GM18870 (cell line): ENCODE results near the gene SLC22A3.
"Not testable (repeated sequence)": the region's sequence is repeated elsewhere in the genome, so short reads cannot be mapped to it uniquely, and the experiment has no call there.

Source experiments
- ATAC-seq: cut with Tn5 transposase; IDR thresholded peaks from one replicate; pipeline ENCODE4 v1.9.1; 2021; ENCODE audit warnings: moderate library complexity; ENCODE audit not compliant: unreplicated experiment

The SLC22A3 gene

DNA sequence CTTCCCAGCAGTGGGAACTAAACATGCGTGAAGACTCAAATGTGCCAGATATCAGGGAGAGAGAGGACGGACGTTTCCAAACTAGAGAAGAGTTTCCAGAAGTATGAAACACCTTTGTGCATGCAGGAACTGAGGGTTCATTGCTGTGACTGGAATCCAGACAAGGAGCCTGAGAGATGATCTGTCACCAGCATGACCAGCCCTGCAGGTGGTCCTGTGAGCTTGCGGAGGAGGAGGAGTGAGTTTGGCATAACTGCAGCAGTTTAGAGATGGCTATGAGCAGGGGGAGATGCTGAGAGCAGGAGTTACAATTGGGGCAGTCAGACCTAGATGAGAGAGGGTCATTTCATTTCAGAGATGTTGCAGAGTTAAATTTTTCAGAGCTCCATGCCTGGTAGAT, 89.6 kb downstream of the SLC22A3 start:
- no peak for ATAC-seq

DNA sequence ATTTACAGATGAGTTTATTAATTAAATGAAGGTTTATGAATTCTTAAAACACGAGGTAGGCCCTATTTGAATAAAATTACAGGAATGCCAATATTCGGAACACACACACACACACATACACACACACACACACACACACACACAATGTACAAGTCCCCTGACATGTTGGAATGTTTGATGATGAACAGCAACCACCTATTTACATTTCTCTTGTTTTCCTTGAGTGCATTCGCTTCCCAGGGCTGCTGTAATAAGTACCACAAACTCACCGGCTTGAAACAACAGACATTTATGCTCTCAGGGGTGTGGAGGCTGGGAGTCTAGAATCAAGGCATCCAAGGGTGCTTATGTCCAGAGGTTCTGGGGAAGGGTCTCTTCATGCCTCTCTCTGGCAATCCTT, 90.3 kb downstream of the SLC22A3 start:
- ATAC-seq = no peak

DNA sequence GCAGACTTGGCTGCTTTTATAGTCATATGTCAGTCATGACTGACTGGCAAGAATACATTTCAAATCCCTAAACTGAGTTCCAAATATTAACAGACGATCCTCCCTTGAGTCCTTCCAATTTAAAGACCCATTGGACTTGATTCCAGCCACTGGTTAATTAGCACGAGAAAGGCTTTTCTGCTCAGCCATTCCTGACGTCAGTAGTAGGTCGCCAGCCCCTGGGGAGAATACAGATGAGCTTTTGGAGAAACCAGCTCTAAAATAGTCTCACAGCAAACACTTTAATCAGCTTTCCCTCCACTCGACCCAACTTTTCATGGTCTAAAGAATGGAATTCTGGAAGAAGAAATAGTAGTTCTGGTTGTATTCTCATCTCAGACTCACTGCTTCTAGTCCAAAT, 91.6 kb downstream of the SLC22A3 start:
- ATAC-seq = no peak

DNA sequence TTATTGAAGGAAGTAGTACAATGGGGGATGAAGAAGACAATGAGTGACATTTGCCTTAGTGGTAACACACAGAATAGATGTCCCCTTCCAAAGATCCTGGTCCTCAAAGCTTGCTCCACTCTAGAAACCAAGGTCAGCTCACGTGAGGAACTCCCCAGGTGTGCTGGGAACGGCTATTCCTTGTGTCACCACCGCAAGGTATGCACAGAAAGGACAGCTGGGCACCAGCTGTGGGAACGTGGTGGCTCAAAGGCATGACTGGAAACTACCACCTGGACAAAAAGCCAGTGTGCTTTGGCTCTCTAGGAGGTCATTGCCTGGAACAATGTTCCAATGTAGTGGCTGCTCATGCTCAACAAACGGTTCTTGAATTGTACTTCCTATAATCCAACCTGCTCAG, 94.0 kb downstream of the SLC22A3 start:
- ATAC-seq = no peak

DNA sequence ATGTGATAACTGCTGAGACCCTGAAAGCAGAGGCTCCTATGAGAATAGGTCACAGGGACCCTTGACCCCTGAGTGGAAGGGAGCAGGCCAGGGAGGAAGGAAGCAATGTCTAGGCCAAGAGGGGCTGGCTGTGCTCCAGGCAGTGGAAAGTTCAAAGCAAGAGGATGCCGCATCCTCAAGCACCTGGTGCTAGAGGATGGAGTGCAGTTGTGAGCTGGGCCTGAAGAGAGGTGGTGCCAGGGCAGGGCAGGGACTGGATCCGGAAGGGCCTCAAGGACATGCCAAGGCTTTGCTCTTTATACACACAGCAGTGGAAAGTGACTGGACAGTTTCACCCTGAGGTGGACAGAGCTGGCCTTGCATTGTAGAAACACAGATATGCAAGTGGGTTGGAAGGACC, 97.0 kb downstream of the SLC22A3 start:
- no peak for ATAC-seq

DNA sequence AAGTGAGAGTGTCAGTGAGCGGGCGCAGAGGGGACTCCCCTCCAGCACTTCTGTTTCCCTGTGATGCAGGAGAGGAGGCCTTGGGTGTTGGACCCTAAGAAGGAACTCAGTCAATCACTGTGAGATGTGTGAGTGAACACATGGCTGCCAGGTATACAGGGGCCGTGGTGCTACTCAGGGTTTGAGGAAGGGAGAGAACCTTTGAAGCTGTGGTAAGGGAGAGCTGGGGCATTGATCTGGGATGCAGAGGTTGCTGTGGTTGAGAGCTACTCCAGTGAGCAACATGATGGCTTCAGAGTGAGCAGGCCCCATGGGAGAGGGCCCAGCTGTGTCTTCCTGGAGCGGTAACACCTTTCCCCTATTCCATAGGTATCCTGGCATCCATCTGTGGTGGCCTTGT, 99.2 kb downstream of the SLC22A3 start:
- no peak for ATAC-seq

DNA sequence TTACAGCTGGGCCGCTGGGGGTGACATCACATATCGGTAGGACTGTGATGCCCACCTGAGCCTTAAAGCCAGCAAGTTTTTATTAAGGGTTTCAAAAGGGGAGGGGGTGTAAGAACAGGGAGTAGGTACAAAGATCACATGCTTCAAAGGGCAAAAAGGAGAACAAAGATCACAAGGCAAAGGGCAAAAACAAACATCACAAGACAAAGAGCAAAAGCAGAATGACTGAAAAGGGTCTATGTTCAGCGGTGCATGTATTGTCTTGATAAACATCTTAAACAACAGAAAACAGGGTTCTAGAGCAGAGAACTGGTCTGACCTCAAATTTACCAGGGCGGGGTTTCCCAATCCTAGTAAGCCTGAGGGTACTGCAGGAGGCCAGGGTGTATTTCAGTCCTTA, 101.6 kb downstream of the SLC22A3 start:
- not testable (repeated sequence) for ATAC-seq

DNA sequence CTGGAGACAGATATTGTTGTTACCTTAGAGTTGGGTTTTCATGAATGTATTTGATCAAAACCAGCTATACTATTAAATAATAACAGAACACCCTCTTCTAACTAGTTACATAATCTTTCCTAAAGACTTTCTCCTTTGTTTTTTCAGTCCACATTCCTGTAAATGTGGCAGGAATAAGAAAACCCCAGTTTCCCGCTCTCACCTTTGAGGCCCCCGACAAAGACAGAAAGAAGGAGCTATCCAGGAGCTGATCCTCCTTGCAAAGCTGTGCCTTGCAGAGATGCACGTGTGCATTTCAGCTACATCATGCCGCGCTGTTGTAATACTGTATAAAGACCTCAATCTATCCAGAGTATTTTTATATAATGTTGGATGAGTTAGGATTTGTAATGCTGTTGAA, 102.7 kb downstream of the SLC22A3 start:
- ATAC-seq = no peak

DNA sequence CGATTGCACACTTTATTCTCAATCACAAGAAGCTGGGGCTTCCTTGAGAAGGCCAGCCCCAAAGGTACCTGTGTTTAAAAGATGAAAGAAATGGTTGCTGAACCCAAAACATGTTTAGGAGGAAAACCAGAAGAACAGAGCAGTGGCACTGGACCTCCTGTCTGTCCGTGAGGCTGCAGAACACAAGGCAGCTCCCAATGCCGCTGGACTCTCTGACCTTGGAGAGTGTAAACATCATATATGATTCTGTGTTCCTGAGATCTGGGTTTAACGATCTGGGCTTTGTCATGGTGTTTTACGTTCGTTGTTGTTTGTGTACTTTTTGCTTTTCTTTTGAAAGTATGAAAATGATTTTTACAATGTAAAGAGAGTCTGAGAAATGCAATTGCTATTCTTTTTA, 106.1 kb downstream of the SLC22A3 start:
- no peak for ATAC-seq

DNA sequence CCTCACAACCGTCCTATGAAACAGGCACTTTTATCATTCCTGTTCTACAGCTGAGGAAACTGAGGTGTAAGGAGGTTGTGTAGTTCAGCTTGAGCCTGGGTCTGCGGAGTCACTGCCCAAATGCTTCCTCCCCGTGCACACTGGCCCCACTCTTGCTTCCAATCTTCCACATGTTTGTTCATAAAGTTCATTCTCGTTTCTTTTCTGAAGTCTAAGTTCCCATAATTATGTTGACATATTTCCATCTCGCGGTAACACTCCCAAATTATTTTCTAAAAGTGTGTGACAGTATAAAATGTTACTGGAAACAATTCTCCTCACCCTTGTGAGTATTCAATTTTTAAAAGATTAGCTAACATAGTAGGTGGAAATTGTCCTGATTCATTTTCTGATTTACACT, 106.9 kb downstream of the SLC22A3 start:
- no peak for ATAC-seq

DNA sequence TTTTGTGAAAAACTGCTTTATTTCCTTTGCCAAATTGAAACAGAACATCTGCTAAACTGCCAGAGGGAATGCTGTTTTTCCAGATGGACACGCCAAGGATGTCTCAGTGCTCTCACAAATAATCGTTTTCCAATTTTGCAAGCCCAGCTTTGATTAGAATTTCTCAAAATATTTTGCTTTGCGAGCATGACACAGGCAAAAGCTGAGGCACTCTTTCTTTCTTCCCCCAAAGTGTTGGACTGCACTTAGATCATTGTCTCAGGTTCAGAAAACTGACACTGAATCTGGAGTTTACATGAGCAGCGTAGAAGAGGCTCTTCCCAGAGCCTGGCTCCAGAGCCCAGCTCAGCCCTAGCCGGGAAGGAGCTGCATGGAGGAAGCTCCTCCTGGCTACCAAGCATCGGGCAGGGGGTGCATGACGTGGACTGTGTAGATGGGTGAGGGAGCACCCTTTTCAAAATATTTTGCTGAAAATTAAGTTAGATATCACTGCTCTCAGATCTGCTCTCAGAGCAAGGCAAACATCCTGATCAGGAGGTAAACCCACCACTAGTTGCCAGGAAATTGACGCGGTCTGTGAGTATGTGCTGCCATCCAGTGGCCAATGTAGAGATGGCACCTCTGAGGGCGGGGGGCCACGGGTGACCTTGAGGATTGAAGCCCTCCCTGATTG, 107.5 kb downstream of the SLC22A3 start:
- peak; percentile 50 for ATAC-seq

DNA sequence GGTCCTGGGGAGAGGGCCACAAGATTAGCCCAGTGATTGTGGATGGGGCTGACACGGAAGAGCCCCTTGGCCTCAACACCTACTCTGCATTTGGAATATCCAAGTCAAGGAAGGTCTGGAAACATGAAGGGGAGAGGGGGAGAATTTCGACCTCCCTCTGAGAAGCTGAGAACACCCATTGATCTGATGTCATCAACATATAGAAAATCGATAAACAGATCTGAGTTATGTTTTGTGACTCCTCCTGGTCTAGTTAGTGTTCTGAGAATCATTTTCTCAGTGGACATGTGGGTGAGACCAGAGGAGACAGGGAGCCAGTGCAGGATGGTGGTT, 108.0 kb downstream of the SLC22A3 start:
- ATAC-seq = no peak

DNA sequence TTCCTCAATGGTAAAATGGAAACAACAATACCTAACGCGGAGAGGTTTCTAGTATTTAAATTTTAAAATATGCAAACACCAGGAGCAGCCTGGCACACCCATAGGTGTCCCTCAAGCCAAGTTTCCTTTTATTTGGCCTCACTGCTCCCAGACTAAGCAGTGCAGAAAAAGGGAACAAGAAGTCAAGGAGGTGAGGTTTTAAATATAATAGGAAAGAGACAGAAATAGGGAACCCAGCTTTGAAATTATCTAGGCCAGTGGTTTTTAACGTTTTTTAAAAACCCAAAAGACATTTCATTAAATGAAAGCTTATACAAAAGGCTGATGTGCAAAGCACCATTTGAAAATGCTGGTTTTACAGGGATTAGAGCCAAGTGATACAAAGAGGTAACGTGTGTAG, 109.6 kb downstream of the SLC22A3 start:
- no peak for ATAC-seq

DNA sequence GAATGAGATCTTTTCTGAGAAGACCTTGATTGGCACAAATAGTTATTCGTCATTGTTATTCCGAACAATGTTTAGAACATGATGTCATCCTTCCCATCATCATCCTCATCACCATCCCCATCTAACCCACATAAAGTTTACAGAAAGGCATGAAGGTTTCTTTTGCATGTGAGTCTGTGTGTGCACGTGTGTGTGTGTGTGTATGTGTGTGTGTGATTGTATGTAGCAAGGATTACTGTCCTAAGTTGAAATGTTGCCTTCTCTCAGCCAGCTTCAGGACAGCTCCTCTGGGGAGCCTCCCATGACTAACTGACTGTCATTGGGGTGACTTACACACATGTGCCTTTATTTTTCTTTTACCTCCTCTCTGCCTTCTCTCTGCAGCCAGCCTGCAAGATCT, 113.5 kb downstream of the SLC22A3 start:
- no peak for ATAC-seq

DNA sequence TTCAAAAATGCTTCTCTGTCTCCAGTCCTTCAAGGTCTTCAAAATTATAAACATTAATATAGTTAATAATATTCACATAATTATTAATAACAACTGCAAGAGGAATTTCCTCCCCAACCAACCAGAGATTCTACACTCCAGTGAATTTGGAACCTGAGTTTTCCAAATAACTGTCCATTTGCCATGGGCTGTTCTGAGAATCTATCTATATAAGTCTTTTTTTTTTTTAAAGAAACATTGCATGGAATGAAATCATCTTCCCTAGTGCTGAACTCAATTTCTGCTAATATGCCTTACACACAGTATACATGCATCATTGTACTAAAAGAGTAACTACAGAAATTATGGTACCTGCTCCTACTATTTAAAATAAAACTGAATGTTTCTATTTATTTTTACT, 113.9 kb downstream of the SLC22A3 start:
- peak; percentile 30 for ATAC-seq

DNA sequence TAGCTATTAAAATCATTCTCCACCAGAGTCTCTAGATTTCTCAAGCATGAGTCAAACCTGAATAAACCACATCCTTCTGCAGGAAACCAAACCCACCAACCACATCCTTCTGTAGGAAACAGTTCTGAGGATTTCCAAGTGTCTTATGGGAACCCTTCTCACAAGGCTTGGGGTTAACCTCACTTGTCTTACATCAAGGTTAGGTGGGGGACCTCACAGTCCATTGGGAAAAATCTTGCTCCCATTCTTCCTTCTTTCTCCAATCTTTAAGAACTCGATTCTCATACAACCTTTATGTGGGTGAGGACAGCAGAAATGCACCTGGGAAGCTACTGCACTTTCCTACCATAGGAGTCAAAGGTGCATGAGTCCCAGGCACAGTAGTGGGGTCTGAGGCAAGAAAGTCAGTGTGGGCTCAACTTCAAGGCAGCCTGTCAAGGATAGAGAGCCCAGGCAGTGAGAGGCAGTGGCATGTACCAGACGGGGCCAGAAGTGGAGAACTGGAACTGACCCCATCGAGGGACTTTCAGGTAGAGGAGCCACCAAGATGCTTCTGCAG, 114.5 kb downstream of the SLC22A3 start:
- peak; percentile 98 for ATAC-seq

DNA sequence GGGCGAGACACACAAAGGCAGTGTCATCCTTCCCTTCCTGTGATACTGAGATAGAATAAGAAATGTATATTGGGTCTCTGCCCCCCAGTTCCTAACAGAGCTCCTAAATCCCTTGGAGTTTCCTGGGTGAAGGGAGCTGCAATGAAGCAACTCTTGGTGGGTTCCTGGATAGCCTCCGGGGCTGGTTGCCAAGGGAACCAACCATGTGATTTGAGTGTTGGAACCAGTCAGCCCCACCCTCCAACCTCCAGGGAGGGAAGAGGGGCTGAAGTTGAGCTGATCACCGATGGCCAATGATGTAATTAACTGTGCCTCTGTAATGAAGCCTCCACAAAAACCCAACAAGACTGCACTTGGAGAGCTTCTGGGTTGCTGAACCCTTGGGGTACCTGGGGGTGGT, 116.6 kb downstream of the SLC22A3 start:
- no peak for ATAC-seq

DNA sequence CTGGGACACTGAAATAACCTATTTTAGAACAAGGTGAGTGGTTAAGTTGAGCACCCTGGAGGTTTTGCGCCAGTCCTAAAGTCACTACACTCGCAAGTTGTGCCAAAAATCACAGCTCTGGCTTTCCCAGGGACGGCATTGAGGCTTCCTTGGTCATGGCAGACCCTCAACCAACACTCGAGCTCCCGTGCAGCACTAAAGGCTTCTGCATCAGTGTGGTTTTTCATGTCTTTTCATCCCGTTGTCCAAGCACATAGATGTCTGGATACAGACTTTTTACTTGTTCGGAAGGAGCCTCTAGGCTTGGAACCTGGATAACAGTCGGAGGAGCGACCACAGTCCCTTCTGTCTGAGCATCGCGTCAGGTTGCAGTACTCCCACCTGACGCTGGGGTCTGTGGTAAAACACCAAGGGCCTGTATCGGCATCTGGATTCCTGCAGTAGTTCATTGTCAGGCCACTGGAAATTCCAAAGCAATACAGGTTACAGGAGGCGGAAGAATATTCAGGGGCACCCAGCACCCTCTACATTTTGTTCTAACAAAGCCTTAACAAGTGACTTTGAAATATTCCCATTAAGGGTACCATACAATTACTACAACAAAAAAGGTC, 119.2 kb downstream of the SLC22A3 start:
- ATAC-seq = not testable (repeated sequence)

DNA sequence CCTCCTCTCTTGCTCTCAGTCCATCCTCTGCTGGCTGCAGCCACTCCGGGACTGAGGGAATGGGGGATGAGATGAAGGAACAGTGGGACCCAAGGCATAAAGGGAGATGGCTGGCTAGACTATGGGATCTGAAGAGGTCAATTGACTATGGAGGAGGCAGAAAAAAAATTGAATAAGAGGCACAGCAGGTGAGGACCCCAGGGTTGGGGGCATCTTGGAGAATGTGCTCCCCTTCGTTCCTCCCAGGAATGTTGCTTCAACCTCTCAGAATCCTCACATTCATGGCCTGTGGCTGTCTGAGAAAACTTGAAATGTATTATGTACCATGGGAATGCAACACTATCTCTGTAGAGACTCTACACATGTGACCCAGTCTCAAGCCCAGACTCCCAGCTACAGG, 121.0 kb downstream of the SLC22A3 start:
- ATAC-seq = no peak

DNA sequence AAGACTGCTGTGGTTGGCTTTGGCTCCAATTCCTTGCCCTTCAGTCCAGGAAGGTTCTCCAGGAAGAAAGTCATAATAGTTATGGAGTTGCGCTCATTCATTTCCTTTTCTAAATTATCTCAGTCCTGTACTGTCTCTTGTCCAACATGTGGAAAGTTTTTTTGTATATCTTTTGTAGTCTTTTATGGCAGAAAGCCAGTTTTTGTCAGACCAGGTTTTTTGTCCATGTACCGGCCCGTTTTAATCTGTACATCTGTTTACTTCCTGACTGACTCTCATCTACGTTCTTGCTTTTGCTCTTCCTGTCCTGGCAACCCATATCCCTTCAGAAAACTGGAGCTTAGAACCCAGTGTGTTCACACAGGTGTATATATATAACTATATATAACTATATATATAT, 127.9 kb downstream of the SLC22A3 start:
- not testable (repeated sequence) for ATAC-seq

DNA sequence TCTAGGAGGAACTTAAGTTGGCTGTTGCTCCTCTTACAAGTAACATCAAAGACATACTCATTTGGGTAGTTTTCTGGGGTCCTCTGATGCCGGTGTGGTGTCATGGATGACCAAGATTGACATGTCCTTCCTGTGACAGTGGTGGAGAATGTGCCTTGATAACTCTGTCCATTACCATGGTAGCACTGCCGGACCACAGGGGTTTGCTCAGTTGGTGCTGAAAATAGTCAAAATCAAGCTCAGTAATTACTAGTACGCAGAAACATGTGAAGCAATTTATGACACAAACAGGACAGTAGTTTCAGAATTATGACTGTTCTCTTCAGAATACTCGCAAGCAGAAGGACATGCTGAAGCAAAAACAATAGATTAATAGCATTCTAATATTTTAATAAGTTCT, 128.9 kb downstream of the SLC22A3 start:
- not testable (repeated sequence) for ATAC-seq

DNA sequence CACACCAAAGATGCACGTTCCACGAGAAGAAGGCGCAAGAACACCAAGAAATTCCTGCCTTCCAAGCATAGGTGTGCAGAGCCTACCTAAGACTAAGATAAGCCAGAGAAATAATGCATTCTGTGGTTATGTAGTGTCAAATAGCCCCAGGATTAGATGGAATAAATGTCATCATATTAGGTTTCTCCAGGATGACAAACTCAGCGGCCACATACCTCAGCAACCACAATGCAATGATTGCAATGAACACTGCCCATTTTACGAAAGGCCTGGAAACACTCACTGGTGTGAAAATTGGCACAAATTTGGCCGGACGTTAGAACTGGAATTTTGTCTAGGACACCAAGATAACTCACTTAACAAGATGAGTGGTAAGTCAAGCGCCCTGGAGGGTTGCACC, 129.7 kb downstream of the SLC22A3 start:
- no peak for ATAC-seq

DNA sequence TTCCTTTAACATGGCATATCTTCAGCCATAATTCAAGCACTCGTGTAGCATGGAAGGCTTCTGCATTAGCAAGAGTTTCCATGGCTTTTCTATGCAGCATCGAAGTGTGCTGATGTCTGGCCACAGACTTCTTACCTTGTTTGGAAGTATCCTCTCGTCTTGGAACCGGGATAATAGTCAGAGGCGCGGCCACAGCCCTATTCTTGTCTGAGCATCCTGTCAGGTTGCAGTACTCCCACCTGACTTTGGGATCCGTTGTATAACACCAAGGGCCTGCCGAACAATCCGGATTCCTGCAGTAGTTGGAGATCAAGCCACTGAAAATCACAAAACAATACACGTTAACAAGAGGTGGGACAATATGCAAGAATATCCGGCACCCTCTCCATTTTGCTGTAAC, 138.9 kb downstream of the SLC22A3 start:
- no peak for ATAC-seq
